NCI-H226 (cell line): Measurements from ENCODE around the gene U2AF2.

Experiments used
- DNase-seq: peaks from one replicate; pipeline ENCODE4 v3.0.0-alpha.2; 2015

Gene U2AF2

DNA sequence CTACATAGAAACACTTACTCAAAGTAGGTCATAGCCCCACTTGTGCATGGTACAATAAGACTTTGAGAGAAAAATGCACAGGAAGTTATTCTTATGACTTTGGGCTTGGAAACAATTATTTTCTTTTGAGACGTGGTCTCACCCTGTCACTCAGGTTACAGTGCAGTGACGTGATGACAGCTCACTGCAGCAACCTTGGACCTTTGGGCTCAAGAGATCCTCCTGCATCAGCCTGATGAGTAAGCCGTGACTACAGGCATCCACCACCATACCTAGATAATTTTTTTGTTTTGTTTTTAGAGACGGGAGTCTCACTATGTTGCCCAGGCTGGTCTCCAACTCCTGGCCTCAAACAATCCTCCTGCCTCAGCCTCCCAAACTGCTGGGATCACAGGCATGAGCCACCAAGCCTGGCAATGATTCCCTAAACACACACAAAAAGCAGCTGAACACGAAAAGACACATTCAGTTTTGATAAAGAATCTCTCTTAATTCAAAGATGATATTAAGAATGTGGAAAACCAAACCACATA is 65.4 kb downstream of the U2AF2 start:
- no peak for DNase-seq

DNA sequence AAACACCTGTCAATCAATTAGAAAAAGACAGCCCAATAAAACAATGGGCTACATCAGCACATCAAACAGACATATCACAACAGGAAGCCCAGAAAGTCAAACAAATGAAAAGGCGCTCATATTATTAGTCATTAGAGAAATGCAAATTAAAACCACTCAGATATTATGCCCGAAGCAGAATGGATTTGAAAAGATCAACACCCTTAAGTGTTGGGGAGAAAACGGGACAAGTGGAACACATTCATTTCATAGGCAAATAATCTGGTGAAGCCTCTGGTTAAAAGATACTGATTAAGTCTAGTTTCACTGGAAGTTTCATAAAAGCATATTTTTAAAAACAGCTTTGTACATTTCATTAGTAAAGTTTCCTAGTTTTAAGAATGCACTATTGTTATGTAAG is 66.0 kb downstream of the U2AF2 start:
- DNase-seq = no peak

DNA sequence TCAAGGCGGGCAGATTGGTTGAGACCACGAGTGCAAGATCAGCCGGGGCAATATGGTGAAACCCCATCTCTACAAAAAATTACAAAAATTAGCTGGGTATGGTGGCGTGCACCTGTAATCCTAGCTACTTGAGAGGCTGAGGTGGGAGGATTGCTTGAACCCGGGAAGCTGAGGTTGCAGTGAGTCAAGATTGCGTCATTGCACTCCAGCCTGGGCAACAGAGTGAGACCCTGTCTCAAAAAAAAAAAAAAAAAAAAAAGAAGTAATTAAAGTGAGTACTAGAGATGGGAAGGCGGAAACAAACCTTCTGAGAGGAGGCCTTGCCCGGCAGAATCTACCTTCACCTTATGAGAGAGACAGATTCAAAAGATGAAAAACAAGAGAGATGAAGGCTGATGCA is 68.7 kb downstream of the U2AF2 start:
- DNase-seq = no peak
